Measurements from ENCODE around the gene P2RX6.
"Not testable (repeated sequence)": the region's sequence is repeated elsewhere in the genome, so short reads cannot be mapped to it uniquely, and the experiment has no call there.

The P2RX6 gene

DNA sequence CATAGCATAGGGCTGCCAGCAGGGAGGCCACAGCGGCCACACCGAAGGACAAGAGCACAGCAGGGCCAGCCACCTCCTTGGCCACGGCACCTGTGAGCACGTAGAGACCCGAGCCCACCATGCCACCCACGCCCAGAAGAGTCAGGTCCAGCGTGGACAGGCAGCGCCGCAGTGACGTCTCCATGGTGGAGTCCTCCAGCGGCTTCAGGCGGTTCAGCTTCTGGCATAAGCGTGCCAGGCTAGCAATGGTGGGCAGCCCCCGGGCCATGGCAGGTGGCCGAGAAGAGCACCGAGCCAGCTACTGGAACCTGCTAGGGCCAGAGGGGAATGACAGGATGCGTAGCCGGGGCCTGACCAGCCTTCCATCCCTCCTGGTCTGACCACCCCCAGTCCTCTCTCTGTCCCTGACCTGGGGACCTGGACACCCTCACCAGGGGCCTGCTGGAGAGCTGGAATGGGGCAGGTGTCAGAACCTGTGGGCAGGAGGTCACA lies 16.6 kb downstream of the P2RX6 start:
- DNase-seq (ENCODE audit: low read depth): no peak

DNA sequence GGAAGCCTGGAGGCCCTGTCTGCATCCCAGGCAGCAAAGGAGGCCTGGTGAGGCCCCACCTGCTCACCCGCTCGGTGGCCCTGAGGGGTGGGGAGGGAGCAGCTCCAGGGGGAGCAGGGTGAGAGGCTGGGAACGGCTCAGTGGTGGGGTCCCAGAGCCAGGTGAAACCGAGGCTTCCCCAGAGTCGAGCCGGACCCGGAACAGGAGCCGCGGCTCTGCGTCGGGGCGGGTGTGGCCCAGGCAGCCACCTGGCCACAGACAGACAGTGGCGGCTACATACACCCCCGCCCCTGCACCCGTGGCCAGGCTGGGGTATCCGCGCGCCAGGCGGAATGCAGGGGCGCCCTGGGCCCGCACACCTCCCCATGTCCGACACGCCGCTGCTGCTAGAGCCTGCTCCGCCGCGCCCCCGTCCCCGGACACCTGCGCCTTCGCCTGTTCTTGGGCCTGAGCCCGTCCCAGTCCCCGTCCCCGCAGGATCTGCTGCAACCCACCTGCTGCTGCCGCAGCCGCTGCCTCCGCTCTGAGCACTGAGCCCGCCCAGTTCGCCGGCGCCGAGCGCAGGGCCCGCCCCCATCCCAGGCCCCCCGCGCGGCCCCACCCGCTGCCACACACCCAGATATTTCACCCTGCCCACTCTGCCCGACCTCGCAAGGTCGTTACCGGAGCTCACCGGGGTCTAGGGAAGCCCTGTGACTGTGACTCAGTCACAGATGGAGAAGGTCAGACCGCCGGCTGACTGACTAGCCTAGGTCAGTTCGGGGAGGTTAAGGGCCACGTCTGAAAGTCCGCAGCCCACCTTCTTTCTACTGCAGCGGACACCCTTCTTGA lies 17.3 kb downstream of the P2RX6 start, which contains the start of gene SLC7A4:
TSS of gene SLC7A4 (minus strand) at position 525 of the 831 bp plus-strand sequence. CDS start 749 bp downstream, outside the sequence.
- no peak for DNase-seq (ENCODE audit: low read depth)

DNA sequence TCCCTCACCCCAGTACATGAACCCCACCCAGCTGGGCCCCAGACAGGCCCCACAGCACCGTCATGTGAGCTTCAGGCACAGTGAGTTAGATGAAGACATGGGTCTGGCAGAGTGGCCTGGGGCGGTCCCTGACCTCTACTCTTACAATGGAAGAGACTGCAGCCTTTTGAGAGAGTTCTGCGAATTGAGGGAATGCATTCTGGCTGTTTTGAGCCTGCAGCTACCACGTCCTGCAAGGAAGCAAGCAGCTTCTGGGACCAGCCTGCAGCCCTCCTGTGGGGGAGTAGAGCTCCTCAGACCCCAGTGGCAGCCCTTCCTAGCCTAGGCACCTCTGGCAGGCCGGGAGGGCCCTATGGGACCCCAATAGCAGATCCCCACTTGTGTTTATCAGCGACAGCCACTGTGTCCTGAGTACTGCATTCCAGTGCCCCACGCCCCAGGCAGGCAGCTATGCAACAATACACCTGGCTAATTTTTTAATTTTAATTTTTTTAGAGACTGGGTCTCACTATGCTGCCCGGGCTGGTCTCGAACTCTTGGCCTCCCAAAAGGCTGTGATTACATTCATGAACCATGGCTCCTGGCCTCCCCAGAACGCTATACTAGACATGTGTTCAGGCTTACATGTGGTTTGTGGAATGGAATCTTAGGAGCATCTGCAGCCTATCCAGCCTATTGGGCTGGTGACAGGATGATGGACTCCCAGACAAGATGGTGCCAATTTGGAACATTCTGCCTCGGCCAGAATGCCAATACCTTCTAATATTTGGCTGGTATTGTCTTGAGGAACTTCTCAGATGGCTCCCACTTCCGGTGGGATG lies 18.1 kb downstream of the P2RX6 start:
- no peak for DNase-seq (ENCODE audit: low read depth)

DNA sequence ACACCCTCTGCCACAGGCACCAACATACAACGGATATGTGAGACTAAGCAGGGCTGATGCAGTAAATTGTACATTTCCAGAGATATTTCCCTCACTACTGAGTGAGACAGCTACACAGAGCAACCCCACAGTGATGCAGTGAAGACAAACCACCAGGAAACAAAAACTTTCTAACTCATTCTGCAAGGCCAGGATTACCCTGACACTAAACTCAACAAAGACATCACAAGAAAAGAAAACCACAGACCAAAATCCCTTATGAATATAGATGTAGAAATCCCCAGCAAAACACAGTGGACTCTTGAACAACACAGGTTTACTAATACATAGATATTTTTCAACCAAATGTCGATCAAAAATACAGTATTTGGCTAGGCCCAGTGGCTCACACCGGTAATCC lies 18.9 kb downstream of the P2RX6 start:
- no peak for DNase-seq (ENCODE audit: low read depth)

DNA sequence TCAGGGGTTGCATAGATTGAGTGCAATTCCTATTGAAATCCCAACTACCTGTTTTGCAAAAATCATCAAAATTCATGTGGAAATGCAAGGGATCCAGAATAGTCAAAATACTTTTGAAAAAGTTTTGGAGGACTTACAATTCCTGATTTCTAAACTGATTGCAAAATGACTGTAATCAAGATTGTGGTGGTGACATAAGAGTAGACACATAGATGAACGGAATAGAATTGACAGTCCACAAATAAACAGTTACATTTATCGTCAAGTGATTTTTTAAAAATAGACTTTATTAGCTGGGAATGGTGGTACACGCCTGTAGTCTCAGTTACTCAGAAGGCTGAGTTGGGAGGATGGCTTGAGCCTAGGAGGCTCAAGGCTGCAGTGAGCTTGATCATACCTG lies 20.0 kb downstream of the P2RX6 start:
- no peak for DNase-seq (ENCODE audit: low read depth)

DNA sequence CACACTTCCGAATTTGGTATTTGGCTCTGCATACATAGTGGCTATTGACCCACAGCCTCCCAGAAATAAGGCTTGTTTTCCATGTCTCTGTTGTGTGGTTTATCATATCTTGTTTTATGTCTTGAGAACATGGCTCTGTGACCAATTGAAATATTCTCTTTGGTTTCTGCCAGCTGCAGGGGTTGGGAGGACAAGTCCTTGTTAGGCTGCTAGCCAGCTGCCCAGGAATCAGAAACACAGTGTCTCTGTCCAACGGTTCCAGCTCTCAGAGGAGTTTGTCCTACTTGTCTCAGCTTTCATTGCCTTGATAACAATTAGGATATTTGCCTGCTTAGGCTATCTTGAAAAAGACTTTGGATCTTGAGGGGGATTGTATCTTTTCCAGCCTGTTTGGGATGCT lies 23.4 kb downstream of the P2RX6 start:
- DNase-seq (ENCODE audit: low read depth): no peak

DNA sequence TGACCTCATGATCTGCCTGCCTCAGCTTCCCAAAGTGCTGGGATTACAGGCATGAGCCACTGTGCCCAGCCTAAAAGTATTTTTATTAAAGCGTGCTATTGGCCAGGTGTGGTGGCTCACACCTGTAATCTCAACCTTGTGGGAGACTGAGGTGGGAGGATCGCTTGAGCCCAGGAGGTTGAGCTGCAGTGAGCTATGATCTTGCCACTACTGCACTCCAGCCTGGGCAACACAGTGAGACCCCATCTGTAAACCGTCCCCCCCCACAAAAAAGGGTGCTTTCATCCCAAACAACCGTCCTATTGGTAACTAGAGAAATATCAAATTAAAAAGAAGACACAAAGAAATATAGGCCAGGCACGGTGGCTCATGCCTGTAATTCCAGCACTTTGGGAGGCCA lies 24.2 kb downstream of the P2RX6 start:
- DNase-seq (ENCODE audit: low read depth): not testable (repeated sequence)

DNA sequence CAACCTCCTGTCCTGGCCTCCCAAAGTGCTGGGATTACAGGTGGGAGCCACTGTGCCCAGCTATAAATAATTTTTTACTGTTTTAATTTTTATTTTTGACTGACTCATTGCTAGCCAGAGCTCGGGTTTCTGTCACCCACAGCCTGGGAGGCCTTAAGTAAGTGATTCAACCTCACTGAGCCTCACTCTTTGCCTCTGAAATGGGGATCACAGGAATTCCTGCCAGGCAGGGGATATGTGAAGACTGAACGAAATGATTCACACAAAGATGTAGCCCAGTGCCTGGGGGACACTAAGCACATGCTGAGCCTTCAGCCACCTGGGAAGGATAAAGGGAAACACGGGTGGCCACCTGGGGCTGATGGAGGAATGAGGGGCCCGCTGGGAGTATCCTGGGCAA lies 27.0 kb downstream of the P2RX6 start:
- peak; percentile 87 for DNase-seq (ENCODE audit: low read depth)

DNA sequence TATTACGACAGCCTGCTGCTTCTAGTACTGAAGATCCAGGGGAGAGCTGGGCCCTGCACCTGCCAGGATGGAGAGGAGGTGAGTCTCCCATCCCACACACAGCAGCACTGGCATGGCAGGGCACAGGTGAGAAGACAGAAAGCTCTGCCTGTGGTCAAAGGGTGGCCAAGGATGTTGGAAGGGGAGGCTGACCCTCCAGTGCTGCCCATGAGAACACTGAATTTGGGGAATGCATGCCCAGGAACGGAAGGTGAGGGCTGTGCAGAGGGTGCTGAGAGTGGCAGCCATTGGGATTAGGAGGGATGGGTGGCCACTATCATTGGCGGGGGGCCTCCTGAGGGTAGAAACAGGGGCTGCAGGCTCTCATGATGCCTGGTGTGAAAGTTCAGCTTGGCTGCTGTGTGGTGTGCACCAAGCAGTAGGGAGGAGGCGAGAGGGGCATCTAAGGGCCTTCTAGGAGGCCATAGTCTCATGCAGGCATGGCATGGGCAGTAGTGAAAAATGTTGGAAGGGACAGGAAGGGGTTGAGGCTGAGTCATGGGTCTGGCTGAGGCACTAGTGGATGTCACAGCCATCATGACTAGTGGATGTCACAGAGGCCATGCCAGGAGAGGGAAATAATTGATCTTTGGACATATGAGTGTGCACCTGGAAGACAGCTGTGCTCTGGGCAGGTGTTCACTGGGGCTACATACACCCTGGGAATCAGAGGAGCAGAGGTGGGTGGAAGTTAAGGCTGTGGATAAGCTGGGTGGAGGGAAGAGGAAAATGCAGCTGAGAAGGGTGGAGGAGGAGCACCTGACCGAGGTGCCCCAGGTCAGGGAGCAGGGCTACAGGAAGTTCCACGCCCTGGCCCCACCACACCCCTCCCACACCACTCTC lies 28.3 kb downstream of the P2RX6 start:
- DNase-seq (ENCODE audit: low read depth): peak; percentile 35

DNA sequence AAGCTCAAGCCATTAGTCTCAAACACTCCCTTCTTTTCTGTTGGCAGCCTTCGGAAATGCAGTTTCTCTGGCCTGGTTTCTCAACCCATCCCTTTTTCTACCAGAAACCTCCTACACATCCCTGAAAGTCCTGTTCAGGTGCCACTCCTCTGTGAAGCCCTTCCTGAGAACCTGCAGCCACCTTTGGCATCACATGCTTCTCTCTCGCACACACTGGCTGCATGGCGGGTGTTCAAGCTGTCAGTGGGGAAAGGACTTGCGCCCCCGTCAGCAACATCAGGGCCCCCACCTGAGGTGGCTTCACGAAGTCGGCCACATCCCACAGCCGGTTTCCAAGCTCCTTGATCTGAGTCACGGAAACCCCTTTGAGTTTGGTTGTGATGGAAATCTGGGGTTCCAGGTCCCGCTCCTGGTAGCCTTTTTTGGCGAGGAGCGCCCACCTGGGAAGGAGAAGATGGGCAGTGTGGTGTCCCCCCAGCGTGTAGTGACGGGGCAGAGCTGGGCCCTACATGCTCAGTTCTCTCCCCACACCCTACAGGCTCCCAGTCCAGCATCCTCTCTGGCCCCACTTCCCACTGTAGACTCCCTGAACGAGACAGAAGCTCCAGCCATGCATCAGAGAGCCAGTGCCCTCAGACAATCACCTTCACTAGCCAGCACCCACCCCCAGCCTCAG lies 29.0 kb downstream of the P2RX6 start:
- DNase-seq (ENCODE audit: low read depth): no peak

DNA sequence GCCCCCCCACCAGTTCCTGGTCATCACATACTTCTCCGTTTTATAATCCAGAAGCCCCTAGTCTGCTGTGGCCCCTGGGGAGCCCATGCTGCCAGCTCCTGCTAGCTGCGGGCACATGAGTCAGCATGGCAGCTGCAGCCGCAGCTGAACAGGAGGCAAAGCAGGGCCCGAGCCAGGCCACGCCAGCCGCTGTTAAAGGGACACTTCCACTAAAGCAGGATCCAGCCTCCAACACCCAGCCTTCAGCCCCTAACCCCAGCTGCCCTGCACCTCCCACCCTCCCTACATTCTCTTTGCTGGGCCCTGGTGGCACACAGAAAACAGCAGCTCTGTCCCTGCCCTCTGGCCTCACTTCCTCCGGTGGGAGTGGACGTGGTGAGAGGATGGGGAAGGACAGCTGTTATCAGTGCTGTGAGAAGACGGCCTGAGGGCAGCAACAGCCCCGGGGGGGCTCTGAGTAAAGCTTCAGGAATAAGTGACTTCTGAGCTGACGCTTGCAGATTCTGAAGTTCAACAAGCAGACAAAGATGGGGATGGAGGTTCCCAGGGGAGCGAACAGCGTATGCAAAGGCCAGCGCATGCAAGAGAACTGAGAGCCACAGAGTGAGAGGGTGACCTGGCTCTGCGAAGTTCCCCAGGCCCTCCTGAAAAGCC lies 30.1 kb downstream of the P2RX6 start:
- peak; percentile 76 for DNase-seq (ENCODE audit: low read depth)

DNA sequence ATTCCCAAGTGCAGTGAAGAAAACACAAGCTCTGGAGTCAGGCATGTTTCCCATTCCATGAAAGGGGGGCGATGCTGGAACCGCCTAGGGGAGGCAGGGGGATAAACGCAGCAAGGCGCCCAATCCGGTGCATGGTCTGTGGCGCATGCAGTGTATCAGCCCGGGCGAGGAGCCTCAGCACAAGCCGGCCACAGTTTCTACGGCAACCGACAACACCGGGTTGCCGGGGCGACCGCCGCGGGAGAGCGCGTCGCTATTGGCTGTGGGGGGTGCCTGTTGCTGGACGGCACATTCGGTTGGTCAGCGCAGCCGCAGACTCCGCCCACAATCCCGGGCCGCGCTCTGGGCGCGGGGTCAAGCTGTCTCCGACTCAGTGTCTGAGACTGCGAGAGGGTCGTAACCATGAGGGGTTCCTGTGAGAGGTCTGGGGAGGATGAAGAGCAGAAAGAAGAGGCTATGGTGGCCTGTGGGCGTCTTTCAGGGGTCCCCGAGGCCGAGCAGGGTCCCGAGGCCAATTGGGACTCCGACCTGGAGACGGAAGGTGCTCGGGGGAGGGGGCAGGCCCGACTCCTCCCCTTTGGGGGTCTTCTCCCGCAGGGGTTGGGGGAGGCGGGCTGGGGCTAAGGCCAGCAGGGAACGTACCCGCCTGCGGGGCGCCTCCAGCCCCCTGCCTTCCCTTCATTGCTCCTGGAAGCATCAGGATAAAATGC lies 30.8 kb downstream of the P2RX6 start, which contains the start of gene LRRC74B:
TSS of gene LRRC74B (plus strand) at position 362 of the 710 bp plus-strand sequence. CDS start at position 403, 41 bp downstream.
- DNase-seq (ENCODE audit: low read depth): peak; percentile 93

DNA sequence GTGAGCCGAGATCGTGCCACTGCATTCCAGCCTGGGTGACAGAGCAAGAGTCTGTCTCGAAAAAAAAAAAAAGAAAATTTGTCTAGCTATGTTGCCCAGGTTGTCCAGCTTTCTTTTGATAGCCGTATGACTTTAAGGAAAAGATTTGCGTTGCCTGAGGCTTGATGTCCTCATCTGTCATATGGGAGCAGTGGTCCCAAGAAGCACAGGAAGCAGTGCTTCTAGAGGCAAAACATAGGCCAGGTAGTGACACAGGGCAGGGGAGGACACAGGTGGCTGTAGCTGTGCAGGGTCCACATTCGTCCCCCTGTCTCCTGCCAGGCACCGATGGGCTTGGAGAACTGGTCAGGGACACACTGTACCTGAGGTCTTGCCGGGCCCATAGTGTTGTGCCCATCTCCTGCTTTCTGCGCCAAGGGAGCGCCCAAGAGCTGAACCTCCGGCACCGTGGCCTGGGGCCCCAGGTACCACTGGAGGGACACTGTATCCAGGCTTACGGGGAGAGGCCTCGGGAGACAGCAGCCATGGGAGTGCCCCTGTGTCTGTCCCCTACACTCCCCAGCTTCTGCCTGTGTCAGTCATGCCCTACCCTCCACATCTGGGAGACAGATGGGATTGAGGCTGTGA lies 32.2 kb downstream of the P2RX6 start:
- no peak for DNase-seq (ENCODE audit: low read depth)

DNA sequence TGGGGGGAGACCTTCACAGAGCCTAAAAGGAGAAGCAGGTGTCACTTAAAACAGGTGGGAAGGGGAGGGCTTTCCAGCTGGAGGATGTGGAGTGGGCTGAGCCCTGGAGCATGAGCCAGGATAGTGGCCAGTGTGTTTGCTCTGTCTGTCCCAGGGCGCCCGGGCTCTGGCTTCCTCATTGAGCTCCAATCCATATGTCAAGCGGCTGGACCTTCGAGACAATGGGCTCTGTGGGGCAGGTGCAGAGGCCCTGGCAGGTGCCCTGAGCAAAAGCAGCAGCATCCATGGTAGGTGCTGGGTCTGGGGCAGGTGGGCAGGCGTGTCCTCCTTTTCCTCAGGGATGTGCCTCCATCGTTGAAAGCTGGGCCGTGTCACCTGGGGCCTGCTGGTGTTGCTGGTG lies 32.8 kb downstream of the P2RX6 start:
- no peak for DNase-seq (ENCODE audit: low read depth)

DNA sequence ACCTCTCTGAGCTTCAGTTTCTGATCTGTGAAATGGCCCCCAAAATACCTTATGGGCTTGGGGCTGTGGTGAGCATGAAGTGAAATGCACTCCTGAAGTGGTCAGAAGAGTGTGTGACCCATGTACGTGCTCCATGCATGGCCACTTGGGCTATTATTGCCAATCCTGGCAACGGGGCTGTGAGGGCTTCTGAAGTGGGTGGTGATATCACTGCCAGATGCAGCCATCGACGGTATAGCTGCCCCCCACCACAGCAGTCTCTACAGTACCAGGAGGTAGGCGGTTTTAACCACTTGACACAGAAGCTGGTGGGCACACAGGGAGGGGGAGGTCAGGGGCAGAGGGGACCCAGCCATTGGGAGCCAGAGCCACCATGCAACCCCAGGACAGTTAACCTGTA lies 33.5 kb downstream of the P2RX6 start:
- not testable (repeated sequence) for DNase-seq (ENCODE audit: low read depth)

DNA sequence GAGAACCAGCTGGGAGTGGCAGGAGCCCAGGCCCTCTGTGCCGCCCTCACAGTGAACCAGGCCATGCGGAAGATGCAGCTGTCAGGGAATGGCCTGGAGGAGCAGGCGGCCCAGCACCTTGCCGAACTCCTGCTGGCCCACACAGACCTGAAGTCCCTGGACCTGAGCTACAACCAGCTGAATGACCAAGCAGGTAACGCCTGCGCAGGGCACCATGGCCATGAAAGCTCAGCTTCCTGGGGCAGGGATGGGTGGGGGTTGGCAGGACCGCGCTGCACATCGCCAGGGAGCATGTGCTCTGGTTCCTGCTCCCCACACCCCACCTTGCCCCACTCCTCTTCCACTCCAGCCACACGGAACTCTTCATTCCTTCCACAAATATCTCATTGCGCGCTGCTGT lies 34.0 kb downstream of the P2RX6 start:
- DNase-seq (ENCODE audit: low read depth): not testable (repeated sequence)

DNA sequence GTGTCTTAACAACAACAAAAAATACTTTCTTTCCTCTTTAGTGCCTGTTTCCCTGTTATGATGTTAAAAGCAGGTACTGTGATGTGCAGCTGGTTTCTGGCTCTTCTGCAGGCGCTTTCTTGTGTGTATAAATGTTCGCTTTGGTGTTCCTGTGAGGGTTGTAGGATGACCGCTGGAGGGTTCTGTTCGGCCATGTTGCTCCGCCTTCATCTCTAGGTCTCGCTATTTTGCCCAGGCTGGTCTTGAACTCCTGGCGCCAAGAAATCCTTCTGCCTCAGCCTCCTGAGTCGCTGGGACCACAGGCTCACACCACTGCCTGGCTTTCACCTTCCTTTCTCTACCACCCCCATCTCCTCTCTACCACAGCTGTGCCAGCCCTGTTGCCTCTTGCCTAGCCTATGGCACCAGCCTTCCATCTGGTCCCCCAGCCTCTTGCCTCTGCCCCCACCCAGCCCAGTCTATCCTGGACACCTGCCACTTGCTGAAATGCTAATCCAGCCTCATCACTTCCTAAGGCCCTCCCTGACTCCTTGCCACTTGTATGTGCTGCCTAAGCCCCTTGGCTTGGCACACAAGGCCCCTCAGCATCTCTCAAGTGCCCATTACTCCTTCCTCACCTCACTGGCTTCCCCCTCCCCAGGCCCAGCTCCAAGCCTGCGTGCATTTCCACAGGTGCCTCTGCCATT lies 36.3 kb downstream of the P2RX6 start:
- no peak for DNase-seq (ENCODE audit: low read depth)

DNA sequence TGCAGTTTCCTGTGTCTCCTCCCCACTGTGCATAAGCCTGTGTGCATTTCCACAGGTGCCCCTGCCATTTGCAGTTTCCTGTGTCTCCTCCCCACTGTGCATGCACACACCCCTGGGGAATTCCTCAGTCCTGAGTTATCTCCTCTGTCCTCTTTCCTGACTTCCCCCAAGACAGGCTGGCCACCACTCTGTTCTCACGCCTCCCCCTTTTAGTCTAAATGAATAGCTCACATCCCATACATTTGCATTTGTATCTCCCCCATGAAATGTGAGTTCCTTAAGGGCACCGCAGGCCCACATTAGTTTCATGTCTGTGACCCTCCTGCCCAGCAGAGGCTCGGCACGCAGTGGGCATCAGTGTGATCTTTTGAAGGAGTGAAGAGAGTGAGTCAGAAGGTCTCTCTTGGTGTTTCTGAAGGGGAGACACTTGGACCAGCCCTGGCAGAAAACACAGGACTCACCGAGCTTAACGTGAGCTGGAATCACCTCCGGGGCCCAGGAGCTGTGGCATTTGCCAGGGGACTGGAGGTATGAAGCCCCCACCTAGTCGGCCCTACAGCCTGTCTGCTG lies 37.0 kb downstream of the P2RX6 start:
- DNase-seq (ENCODE audit: low read depth): peak; percentile 62
